Retina (tissue), 1 donor: Measurements from ENCODE around the gene GSTCD.
"Not testable (repeated sequence)": the region's sequence is repeated elsewhere in the genome, so short reads cannot be mapped to it uniquely, and the experiment has no call there.

Experiments used
- DNase-seq: peaks from one replicate; pipeline ENCODE4 v3.0.0-alpha.2; 2016

The GSTCD gene

GRCh38 chr4:105708181-105709080 lies at the start of gene GSTCD, which contains the start of gene INTS12:
TSS of gene GSTCD (plus strand) at chr4:105708784. CDS start at chr4:105717614, 8,830 bp downstream.
TSS of gene INTS12 (minus strand) at chr4:105708689. CDS start at chr4:105700005, 8,684 bp downstream.
- peak; percentile 98 for DNase-seq

DNA sequence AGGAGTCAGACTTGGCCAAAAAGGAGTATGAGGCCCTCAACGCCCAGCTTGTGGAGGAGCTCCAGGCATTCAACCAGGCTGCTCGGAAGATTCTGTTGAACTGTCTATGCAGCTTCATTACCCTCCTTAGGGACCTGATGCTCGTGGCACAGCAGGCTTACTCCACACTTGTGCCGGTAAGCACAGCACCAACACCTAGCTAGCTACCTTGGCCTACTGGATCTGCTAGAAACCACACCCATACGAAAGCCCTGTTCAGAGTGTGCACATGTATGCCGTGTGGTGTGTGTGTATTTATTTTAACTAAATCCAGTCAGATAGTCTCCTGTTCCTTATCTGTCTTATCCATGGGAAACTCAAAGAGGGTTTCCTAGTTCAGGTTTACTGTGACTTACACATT lies 49.4 kb upstream of the GSTCD start:
- no peak for DNase-seq

- no peak for DNase-seq
Observed at GRCh38 chr4:105661028-105661427, 47.6 kb upstream of the GSTCD start.

GRCh38 chr4:105662935-105663675 lies 45.5 kb upstream of the GSTCD start:
- DNase-seq, result no peak

GRCh38 chr4:105666693-105667092 lies 41.9 kb upstream of the GSTCD start:
- DNase-seq, result no peak

GRCh38 chr4:105670684-105671083 lies 37.9 kb upstream of the GSTCD start:
- DNase-seq, result no peak

DNA sequence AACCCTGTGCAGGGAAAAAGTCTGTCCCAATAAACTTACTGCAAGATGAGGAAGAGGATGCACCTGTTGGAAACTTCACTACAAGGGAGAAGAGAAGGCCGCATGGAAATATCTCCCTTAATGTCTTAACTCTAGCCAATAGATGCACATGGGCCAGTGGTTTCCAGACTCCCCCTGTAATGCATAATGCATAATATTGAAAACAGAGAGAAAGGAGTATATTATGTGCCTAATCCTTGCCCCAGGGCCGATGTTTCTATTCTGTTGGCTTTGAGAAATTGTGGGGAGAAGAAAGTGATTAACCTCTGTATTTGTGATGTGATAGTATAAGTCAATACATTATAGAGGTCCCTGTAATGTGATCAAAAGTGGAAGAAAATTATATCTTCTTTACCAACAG lies 37.3 kb upstream of the GSTCD start:
- DNase-seq, result no peak

- DNase-seq, result no peak
Observed at GRCh38 chr4:105674011-105674410, 34.6 kb upstream of the GSTCD start.

GRCh38 chr4:105677709-105678108 lies 30.9 kb upstream of the GSTCD start:
- DNase-seq, result no peak

GRCh38 chr4:105679186-105679585 lies 29.4 kb upstream of the GSTCD start:
- no peak for DNase-seq

DNA sequence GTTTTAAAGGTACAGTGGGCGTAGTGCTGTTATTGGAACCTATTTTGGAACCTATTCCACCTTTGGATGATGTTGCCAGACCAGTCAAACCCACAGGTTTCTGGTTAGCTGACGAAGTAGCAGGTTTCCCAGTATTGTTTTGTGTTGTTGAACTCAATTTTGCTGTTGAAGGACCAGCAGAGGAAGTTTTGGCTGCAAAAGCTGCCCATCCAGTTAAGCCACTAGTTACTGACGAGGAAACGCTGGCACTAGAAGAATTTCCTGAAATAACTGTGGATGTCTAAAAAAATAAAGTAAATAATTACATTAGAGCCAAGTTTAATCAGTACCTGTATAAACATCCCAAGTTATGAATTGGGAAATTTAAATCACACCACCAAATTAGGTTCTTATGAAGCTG lies 25.5 kb upstream of the GSTCD start:
- no peak for DNase-seq

DNA sequence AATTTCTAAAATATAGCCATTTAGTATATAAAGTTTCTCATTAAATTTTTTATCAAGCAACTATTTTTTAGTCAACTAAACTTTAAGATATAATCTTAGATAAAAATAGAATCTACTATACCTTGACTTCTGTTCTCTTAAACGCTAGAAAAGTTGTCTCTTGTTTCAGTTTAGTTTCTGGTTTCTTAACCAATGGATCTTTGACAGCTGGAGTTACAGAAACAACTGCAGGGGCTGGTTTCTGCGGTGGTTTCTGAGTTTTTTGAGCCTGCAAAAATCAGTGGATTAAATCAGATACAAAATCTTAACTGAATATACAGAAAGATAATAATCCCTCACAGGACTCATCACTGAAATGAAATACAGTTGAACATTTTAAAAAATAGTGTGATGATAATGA lies 22.0 kb upstream of the GSTCD start:
- no peak for DNase-seq

DNA sequence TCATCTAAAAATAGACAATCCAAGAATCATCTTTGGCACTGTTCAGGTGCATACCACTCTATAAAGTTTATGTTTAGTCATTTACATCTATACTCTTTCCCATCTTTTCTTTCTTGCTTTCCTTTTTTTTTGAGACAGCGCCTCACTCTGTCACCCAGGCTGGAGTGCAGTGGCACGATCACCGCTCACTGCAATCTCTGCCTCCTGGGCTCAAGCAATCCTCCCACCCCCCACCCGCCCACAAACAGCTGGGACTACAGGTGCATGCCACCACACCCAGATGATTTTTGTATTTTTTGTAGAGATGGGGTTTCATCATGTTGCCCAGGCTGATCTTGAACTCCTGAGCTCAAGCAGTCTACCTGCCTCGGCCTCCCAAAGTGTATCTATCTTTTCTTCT lies 13.8 kb upstream of the GSTCD start:
- DNase-seq, result not testable (repeated sequence)

GRCh38 chr4:105695832-105696231 lies 12.8 kb upstream of the GSTCD start:
- not testable (repeated sequence) for DNase-seq

GRCh38 chr4:105698607-105699006 lies 10.0 kb upstream of the GSTCD start:
- no peak for DNase-seq

DNA sequence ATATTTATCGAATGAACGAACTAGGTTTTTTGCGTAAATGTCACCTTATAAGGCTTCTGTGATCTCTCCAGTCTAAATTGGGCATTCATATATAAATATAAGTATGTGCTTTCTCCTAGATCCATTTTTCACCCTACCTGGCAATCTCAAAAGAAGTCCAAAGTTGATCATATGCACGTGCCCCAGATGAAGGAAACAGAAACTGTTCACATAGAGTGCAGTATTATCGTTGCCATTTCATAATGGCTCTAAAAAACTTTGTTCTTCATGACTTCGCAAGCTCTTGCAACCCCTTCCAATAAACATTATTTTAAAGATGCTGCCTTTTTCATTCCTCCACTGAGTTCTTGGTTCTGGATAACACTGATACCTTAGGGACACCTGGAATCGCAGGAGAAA lies 803 bp upstream of the GSTCD start:
- DNase-seq, result no peak

DNA sequence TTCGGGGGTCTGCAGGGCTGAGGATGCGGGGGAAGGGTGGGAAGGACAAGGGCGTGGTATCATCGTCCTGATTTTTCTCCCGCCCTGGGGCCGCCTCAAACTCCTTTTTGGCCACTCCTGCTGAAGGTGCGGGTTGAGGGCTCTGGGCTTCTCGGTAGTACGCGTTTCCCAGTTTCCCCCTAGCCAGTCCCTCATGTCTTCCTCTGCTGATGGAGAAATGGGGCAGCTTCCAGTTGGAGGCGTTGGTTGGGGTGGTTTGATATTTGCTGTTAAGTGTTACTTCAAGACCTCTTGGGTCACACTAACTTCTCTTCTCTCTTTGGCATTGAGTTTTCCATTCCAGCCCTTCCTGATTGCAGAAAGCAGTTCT lies 482 bp downstream of the GSTCD start:
- no peak for DNase-seq

DNA sequence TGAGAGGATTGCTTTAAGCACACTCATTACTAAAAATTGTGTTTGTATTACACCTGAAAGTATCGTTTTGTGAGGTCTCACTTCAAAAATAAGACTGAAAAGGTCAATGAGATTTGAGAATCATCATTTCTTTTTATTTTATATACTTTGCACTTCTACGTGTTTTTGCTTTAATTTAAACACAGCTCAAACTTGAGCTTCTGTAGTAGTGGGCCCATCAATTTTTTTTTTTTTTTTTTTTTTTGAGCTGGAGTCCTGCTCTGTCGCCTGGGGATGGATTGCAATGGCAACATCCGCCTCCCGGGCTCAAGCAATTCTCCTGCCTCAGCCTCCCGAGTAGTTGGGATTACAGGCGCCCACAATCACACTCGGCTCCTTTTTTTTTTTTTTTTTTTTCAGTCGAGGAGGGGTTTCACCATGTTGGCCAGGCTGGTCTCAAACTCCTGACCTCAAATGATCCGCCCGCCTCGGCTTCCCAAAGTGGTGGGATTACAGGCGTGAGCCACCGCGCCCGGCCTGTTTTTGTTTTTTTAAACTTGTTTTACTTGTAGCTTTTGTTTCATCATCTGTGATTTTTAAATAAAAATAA lies 1.5 kb downstream of the GSTCD start:
- no peak for DNase-seq

DNA sequence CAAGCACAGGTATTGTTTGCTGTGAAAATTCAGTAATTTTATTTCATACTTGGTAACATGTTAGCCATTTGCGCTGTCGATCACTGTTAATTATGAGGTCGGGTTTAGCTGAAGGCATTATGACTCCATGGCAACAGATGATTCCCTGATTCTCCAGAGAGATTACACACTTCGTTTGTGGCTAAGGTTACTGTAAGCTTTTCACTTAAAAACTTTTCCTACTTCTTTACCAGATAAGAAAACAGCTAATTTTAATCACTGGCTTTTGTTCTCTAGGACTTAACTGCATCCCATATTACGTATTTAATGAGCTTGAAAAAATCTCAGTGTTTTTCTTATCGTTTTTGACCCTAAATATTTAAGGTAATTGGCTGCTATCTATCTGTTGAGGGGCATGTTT lies 2.1 kb downstream of the GSTCD start:
- DNase-seq, result no peak

- DNase-seq, result no peak
Observed at GRCh38 chr4:105712766-105713165, 4.2 kb downstream of the GSTCD start.

- no peak for DNase-seq
Observed at GRCh38 chr4:105714071-105714521, 5.5 kb downstream of the GSTCD start.

- DNase-seq, result no peak
Observed at GRCh38 chr4:105714932-105715331, 6.3 kb downstream of the GSTCD start.

GRCh38 chr4:105715692-105716278 lies 7.2 kb downstream of the GSTCD start:
- no peak for DNase-seq
